CD14-positive monocyte (primary cell): Measurements from ENCODE around the gene AP1M2. TPM values are rescaled to one million over a fixed set of nuclear protein-coding genes. Genes with fewer than 3 reads are reported as not detected.

ENCODE experiments used
- DNase-seq, 3 donors: peaks; one replicate each; pipeline ENCODE4 v3.0.0-alpha.2; 2011 to 2022
- H2AFZ ChIP-seq: 2 replicates; pipeline ENCODE4 v1.6.0; 2012; ENCODE audit warnings: mild to moderate bottlenecking, low read depth, low read length, inconsistent platforms; ENCODE audit not compliant: insufficient read depth, poor library complexity, severe bottlenecking
- H3K27ac ChIP-seq, 2 donors: 1 replicate in 1 of 2; 2 replicates in 1 of 2; pipeline ENCODE4 v1.5.1; 2012 to 2013; ENCODE audit warnings: low read length in 2 of 2, control low read depth in 1 of 2, inconsistent platforms in 1 of 2, low read depth in 1 of 2, mild to moderate bottlenecking in 1 of 2
- H3K27me3 ChIP-seq, 2 donors: one replicate each; pipeline versions ENCODE4 v1.6.0 to v1.6.1; 2011 to 2013; ENCODE audit warnings: low read length in 2 of 2; ENCODE audit not compliant: control insufficient read depth in 2 of 2, insufficient read depth in 2 of 2
- H3K36me3 ChIP-seq, 2 donors: replicated peaks in 1 of 2; 1 replicate in 1 of 2; 2 replicates in 1 of 2; pipeline versions ENCODE4 v1.5.1 to v1.6.1; 2012 to 2013; ENCODE audit warnings: low read length in 2 of 2, control low read depth in 1 of 2, inconsistent platforms in 1 of 2, mild to moderate bottlenecking in 1 of 2; ENCODE audit not compliant: insufficient read depth in 2 of 2, control insufficient read depth in 1 of 2
- H3K4me1 ChIP-seq, 2 donors: 1 replicate in 1 of 2; 2 replicates in 1 of 2; pipeline versions ENCODE4 v1.5.1 to v1.6.1; 2012 to 2013; ENCODE audit warnings: low read length in 2 of 2, control low read depth in 1 of 2, inconsistent platforms in 1 of 2, mild to moderate bottlenecking in 1 of 2, moderate library complexity in 1 of 2; ENCODE audit not compliant: insufficient read depth in 2 of 2, control insufficient read depth in 1 of 2
- H3K4me2 ChIP-seq: replicated peaks from 2 replicates; pipeline ENCODE3; 2012; ENCODE audit warnings: low read length, moderate library complexity, mild to moderate bottlenecking; ENCODE audit not compliant: poor library complexity, severe bottlenecking; ENCODE audit errors: extremely low read depth
- H3K4me3 ChIP-seq, 3 experiments: fragments of 200-600 bp in 1 of 3; sonication (generic) in 1 of 3; replicated peaks in 1 of 3; 1 replicate in 2 of 3; 2 replicates in 1 of 3; pipeline ENCODE4 v1.5.1; 2011 to 2013; ENCODE audit warnings: low read length in 3 of 3, mild to moderate bottlenecking in 3 of 3, control low read depth in 2 of 3, low read depth in 2 of 3, inconsistent platforms in 1 of 3, moderate library complexity in 1 of 3
- H3K79me2 ChIP-seq: 2 replicates; pipeline ENCODE4 v1.6.0; 2012; ENCODE audit warnings: mild to moderate bottlenecking, control low read depth, inconsistent platforms, low read length, moderate library complexity; ENCODE audit not compliant: insufficient read depth
- H3K9ac ChIP-seq: 2 replicates; pipeline ENCODE4 v1.6.0; 2017; ENCODE audit warnings: low read length, mild to moderate bottlenecking; ENCODE audit not compliant: insufficient read depth, poor library complexity, severe bottlenecking
- H3K9me3 ChIP-seq, 2 donors: replicated peaks in 1 of 2; 1 replicate in 1 of 2; 2 replicates in 1 of 2; pipeline versions ENCODE4 v1.5.1 to v1.6.1; 2012 to 2013; ENCODE audit warnings: low read length in 2 of 2, control low read depth in 1 of 2; ENCODE audit not compliant: control insufficient read depth in 1 of 2, insufficient read depth in 1 of 2
- H4K20me1 ChIP-seq: 2 replicates; pipeline ENCODE4 v1.6.0; 2012; ENCODE audit warnings: mild to moderate bottlenecking, low read length, control low read depth, moderate library complexity; ENCODE audit not compliant: insufficient read depth
- H3K27ac Mint-ChIP-seq, 7 donors: one replicate each; pipeline ENCODE4 v1.8.0; 2020; ENCODE audit warnings: mild to moderate bottlenecking in 7 of 7, mixed read lengths in 7 of 7, moderate library complexity in 6 of 7, inconsistent platforms in 2 of 7
- H3K27me3 Mint-ChIP-seq, 3 donors: one replicate each; pipeline ENCODE4 v1.8.0; 2021 to 2022; ENCODE audit warnings: low read depth in 3 of 3, mild to moderate bottlenecking in 3 of 3, mixed read lengths in 3 of 3, moderate library complexity in 3 of 3, inconsistent platforms in 1 of 3
- H3K36me3 Mint-ChIP-seq, 2 donors: one replicate each; pipeline ENCODE4 v1.8.0; 2020; ENCODE audit warnings: mixed read lengths in 2 of 2, inconsistent platforms in 1 of 2, mild to moderate bottlenecking in 1 of 2
- H3K4me1 Mint-ChIP-seq: one replicate; pipeline ENCODE4 v1.8.0; 2020; ENCODE audit warnings: mild to moderate bottlenecking, mixed read lengths
- H3K4me3 Mint-ChIP-seq, 2 donors: one replicate each; pipeline ENCODE4 v1.8.0; 2020; ENCODE audit warnings: mild to moderate bottlenecking in 2 of 2, mixed read lengths in 2 of 2, moderate library complexity in 1 of 2
- H3K9me3 Mint-ChIP-seq, 7 donors: one replicate each; pipeline ENCODE4 v1.8.0; 2020 to 2022; ENCODE audit warnings: mixed read lengths in 7 of 7, mild to moderate bottlenecking in 6 of 7, moderate library complexity in 6 of 7, inconsistent platforms in 2 of 7
- CTCF ChIP-seq: fragments of 200-600 bp; IDR thresholded peaks from one replicate; pipeline ENCODE4 v1.8.0; 2022; ENCODE audit warnings: antibody characterized with exemption, mild to moderate bottlenecking
- WGBS: methylation state at CpG from one replicate; pipeline ENCODE4 v1.1.5; 2013; ENCODE audit warnings: missing lambda C conversion rate; ENCODE audit not compliant: insufficient coverage; 5-methylcytosine and 5-hydroxymethylcytosine counted together
- intact Hi-C, 2 donors: fragments of 100-400 bp; cut with micrococcal nuclease; formaldehyde crosslinking; loops; one replicate each; pipeline versions ENCODE4 v1.15.0 to v1.15.1; 2023
- polyA plus RNA-seq, 3 donors: library from polyadenylated mRNA; depleted of rRNA in 1 of 3; unstranded in 2 of 3; stranded (reverse) in 1 of 3; fragments of 300-500 nt in 2 of 3; fragments of >200 nt in 1 of 3; fragmentation: Illumina TruSeq in 2 of 3; gene quantifications; 1 replicate in 2 of 3; 2 replicates in 1 of 3; pipeline ENCODE4 v1.2.3, GENCODE V29; 2012 to 2021

Gene AP1M2
- polyA plus RNA-seq, 3 donors = 0.36 TPM; not detected in 2

- Mint-ChIP-seq H3K4me3 (no peak overlapping the region), H3K27me3 (peaks cover 6 to 24% (median 16%) of the 10 kb centered on the region in 3 donors), H3K36me3 (no peaks in the 10 kb centered on the region), H3K27ac (no peak overlapping the region), H3K9me3 (peaks cover 0 to 8% (median 5%) of the 10 kb centered on the region in 7 donors), H3K4me1 (peaks cover 16% of the 10 kb centered on the region)
- Histone ChIP-seq H3K36me3 (no peaks in the 10 kb centered on the region), H3K4me3 (no peak overlapping the region), H3K9ac (no peak overlapping the region), H2AFZ (no peak overlapping the region), H3K4me1 (peaks cover 12 to 20% of the 10 kb centered on the region in 2 donors), H3K9me3 (peaks cover 0 to 5% of the 10 kb centered on the region in 2 donors), H3K4me2 (no peak overlapping the region), H3K79me2 (no peaks in the 10 kb centered on the region), H4K20me1 (no peaks in the 10 kb centered on the region), H3K27ac (no peak overlapping the region), H3K27me3 (peaks cover 0 to 5% of the 10 kb centered on the region in 2 donors)
- no peak for TF ChIP-seq CTCF
- intact Hi-C loops = no loop called here
- DNase-seq = no peak
- 92% methylated on average over 3 of the region's 6 CpGs for WGBS
Observed at GRCh38 chr19:10535613-10536012, 51.5 kb downstream of the AP1M2 start.

- H3K36me3 Mint-ChIP-seq = no peaks in the 10 kb centered on the region
- Histone ChIP-seq H3K9ac (no peak overlapping the region), H3K4me3 (no peak overlapping the region), H3K27ac (no peak overlapping the region), H3K79me2 (no peaks in the 10 kb centered on the region), H4K20me1 (no peaks in the 10 kb centered on the region), H2AFZ (no peak overlapping the region), H3K4me1 (peaks cover 6 to 10% of the 10 kb centered on the region in 2 donors), H3K4me2 (no peak overlapping the region), H3K36me3 (no peaks in the 10 kb centered on the region), H3K27me3 (peaks cover 0 to 5% of the 10 kb centered on the region in 2 donors), H3K9me3 (peaks cover 0 to 5% of the 10 kb centered on the region in 2 donors)
- intact Hi-C loops = no loop called here
- peak overlapping the region in 1 of 7 donors; percentile 53 for H3K27ac Mint-ChIP-seq
- no peak for DNase-seq
- H3K4me1 Mint-ChIP-seq = peaks cover 8% of the 10 kb centered on the region
- H3K9me3 Mint-ChIP-seq = peaks cover 0 to 8% (median 5%) of the 10 kb centered on the region in 7 donors
- no peak overlapping the region for H3K4me3 Mint-ChIP-seq
- peaks cover 4 to 20% (median 19%) of the 10 kb centered on the region in 3 donors for H3K27me3 Mint-ChIP-seq
- TF ChIP-seq CTCF = no peak
- 83% methylated on average over 7 of the region's 10 CpGs for WGBS
Observed at GRCh38 chr19:10533646-10534386, 53.3 kb downstream of the AP1M2 start.
